Hepatocyte (in vitro differentiated cells): ENCODE data around the gene SHROOM1.

Source experiments
- CTCF ChIP-seq: fragments of 200-600 bp; sonication (generic); IDR thresholded peaks from 2 replicates; pipeline ENCODE4 v1.5.1; 2016; ENCODE audit warnings: antibody characterized with exemption, mild to moderate bottlenecking; ENCODE audit not compliant: poor library complexity
- EZH2 ChIP-seq: fragments of 200-600 bp; sonication (generic); IDR thresholded peaks from 2 replicates; pipeline ENCODE4 v1.6.1; 2016; ENCODE audit warnings: antibody characterized with exemption, mild to moderate bottlenecking, borderline replicate concordance
- EZH2phosphoT487 ChIP-seq: fragments of 200-600 bp; sonication (generic); IDR thresholded peaks from one replicate; pipeline ENCODE4 v1.6.1; 2018; ENCODE audit warnings: antibody characterized with exemption, mild to moderate bottlenecking, low read depth, moderate library complexity; ENCODE audit not compliant: unreplicated experiment, severe bottlenecking

GRCh38 chr5:132825033-132825833, 5.2 kb downstream of the SHROOM1 start:
- TF ChIP-seq CTCF = no peak
- TF ChIP-seq EZH2 = no peak
- TF ChIP-seq EZH2phosphoT487 = no peak
